ENCODE measurements around the gene SYNPR. TPM values are rescaled to one million over a fixed set of nuclear protein-coding genes. Genes with fewer than 3 reads are reported as not detected.

The SYNPR gene
- total RNA-seq, 1 donor from 2014 or later: 119 TPM

DNA sequence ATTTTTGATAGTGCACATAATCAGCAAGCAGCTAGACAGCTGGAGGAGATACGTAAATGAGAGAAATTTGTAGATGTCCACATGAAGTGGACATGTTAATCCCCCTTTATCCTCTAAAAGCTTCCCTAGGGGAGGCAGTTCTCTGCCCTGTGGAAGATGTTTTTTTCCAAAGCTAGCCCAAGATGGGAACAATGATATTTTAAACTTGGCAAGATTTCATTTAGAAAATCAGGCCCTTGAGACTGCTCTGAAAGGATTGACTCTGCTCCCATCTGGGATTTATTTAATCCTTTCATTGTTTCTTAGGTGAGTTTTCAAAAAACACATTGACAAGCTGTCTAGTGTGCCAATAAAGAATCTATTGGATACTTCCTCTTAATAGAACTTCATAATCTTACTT is 92.0 kb downstream of the SYNPR start:
- DNase-seq (ENCODE audit: low spot score in 2 of 2) (no peak), FAIRE-seq (no peak)

DNA sequence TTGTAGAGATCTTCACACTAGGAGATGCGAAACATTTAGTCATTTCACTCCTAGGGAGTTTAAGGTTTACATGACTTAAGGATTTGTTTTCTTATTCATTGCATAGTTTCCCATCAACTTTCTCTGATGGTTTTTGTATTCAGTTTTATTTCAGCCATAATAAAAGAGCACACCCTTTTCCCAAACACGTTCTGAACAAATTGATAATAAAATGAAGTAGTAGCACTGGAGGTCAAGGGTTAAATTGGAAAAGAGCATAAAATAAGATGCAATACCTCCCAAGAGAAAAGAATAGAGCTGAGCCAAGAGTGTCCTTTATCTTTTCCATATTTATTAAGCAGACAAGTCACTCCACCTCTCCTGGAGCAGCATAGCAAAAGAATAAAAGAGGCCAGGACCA is 104.9 kb downstream of the SYNPR start:
- DNase-seq (ENCODE audit: low spot score in 2 of 2): no peak
- FAIRE-seq: no peak

DNA sequence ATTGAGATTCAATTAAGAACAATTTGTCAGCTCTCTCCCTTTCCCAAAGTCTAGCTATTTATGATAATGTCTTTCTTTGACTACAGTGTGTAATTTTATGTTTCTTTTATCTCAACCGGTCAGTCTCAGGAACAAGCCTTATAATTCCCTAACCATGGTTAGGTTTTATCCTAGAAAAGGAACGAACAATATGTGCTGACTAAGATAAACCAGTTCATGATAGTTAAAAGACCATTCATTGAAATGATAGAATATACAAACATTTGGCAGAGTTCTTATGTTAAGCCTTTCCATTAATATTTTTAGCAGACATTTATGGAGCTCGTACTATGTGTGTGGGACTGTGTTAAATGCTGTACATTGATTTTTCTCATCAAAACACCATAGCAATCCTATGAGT is 106.3 kb downstream of the SYNPR start:
- DNase-seq (ENCODE audit: low spot score in 2 of 2) (no peak), FAIRE-seq (no peak)

DNA sequence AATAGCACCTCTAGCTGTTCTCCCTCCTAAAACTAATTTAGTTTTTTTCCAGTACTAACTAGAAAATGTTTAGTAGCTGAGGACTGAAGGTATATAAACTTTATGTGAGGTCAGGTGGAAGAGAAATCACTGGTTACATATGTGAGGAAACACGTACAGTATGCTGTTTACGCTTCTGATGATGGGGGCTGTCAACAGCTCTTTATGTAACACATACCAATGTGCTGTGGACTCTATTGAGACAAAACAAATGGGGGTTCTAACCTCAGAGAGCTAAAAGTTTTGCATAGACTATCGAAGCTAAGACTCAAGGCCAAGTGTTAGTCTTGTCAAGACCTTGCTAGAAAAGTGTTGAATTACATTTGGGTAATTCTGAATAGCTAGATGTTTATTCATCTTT is 107.5 kb downstream of the SYNPR start:
- DNase-seq (ENCODE audit: low spot score in 2 of 2) (no peak), FAIRE-seq (no peak)

DNA sequence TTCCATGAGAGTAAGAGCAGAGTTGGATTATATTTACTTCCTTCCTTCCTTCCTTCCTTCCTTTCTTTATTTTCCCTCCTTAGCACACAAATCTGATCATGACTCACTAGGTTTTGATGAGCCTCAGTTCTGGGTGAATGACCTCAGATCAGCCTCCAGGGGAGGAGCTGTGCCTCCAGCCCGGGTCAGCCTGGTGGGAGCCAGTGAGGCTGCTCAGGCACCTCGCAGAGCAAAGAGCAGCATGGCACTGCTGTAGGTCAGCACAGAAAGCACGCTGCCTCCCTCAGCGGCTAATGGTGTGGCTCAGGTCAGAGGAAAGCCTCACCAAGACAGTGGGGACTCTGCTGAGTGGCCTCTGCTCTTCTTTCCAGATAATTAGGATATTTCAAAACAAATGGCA is 108.5 kb downstream of the SYNPR start:
- DNase-seq (ENCODE audit: low spot score in 2 of 2): no peak
- FAIRE-seq: no peak

DNA sequence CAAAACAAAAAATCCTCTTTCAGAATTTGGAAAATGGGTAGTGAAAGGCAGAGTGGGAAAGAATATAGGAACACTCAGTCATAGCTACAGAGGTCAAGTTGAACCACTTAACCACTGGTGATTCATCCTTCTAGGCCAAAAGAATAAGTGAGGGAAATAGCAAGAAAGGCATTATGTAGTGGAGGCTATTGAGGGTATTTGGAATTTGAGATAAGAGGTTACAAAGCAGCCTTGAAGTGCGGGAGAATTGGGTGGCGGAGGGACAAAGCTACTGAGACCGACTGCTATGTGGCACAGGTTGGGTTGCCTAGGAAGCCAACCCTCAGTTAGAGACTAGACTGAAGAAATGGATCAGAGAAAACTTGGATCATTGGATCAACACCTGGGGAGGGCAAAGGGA is 109.5 kb downstream of the SYNPR start:
- FAIRE-seq (no peak), DNase-seq (ENCODE audit: low spot score in 2 of 2) (no peak)

DNA sequence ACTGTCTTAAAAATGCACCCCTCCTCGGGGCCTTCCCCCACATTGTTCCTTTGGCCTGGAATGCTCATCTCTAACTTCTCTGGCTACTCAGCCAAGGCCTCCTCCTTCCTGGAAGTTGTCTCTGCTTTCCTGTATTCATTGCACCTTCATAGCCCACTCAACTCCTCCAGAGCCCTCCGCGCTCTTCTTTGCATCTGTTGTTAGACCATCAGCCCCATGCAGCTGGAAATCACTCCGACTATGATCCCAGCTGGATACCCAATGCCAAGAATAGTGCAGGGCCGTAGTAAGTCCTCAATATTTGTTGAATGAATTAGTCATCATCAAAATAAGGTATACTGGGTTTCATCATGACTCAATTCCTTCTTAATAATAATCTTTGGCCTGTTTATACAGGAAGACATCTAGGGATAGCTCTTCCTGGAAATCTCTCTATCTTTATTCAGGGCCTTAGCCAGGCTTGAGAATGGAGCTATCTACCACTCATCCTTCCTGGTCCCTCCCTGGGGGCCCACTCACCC is 112.7 kb downstream of the SYNPR start:
- FAIRE-seq (no peak), DNase-seq (ENCODE audit: low spot score in 2 of 2) (no peak)

DNA sequence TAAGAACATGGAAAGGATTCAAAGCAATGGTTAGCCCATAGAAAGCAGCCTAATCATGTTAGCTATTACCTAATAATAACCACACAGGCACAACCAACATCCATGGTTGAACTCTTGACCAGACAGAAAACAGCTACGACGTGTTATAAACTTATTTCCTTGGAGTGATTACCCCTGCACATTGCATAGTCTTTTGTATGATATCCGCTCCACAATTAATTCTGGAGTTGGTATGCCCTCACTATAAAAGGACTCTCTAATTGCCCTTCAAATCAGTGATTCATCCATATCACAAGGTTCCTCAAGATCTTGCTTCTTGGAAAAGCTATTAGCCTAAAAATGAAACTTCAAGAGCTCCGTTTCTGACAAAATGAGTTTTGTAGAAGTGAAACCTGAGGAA is 117.9 kb downstream of the SYNPR start:
- FAIRE-seq: no peak
- no peak for DNase-seq (ENCODE audit: low spot score in 2 of 2)

DNA sequence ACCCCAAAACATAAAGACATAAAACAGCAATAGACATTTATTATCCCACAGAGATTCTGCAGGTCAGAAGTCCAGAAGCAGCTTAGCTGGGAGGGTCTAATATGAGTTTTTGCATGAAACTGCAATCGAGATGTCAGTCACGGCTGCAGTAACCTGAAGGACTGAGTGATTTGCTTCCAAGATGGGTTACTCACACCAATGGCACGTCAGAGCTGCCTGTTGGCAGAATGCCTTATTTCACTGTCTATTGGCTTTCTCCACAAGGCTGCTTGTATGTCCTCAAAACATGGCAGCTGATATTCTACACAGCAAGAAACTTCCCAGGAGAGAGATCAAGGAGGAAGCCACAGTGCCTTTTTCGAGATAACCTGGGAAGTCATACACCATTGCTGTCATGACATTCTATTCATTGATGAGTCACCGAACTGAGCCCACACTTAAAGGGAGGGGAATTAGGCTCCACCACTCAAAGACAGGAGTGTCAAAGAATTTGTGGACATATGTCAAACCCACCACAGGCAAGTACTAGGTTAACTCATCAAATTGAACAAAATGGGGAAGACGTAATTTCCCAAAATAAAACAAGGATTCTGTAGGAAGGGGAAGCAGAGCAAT is 122.2 kb downstream of the SYNPR start:
- DNase-seq (ENCODE audit: low spot score in 2 of 2) (no peak), FAIRE-seq (no peak)

DNA sequence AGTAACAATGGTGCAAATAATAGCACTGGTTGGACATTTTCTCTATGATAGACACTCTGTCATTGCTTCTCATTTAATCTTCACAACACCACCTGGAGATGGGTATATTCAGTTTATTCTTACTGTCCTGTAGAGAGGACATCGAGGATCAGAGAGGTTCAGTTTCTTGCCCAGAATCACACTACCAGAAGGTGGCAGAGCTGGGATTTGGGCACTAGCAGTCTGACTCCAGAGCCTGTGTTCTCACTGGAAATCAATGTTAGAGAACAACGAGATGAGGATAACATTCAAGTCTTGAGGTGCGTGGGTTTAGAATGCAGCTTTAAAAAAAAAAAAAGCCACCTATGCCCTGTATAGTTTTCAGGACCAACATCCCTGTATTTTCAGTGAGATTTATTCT is 127.8 kb downstream of the SYNPR start:
- DNase-seq (ENCODE audit: low spot score in 2 of 2) (no peak), FAIRE-seq (no peak)

DNA sequence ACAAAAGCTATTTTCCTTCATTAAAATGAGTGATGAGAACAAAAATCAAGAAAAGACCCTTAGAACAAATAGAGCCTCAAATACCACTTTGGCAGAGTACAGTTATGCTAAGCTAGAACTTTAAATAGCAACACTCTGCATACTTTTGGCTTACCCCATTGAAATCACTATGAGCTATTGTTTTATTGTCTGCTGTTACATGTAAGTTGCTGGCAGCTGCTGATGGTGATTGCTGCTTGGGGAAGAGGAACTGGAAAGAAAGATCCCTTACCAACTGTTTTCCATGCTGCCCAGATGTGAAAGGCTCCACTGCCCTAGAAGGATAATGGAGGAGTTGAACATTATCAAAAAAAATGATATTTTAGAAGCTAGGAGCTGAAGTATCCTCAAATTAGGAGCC is 135.4 kb downstream of the SYNPR start:
- no peak for FAIRE-seq
- no peak for DNase-seq (ENCODE audit: low spot score in 2 of 2)

DNA sequence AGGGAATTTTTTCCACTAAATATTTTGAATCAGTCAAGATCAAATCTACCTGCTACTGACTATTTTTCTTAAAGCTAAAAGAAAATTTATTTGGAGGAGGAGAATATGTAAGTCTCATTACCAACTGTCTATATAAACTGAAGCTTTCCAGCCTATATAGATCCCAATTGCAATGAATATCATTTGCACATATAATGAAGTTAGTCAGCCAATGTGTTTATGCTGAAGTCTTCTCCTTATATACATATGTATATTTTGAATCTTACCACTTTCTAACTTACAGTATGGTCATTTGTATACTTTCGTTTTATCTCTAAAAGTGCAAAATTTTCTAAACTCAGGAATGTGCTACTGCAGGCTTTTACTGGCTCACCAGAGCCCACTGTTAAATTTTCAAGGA is 136.5 kb downstream of the SYNPR start:
- no peak for DNase-seq (ENCODE audit: low spot score in 2 of 2)

DNA sequence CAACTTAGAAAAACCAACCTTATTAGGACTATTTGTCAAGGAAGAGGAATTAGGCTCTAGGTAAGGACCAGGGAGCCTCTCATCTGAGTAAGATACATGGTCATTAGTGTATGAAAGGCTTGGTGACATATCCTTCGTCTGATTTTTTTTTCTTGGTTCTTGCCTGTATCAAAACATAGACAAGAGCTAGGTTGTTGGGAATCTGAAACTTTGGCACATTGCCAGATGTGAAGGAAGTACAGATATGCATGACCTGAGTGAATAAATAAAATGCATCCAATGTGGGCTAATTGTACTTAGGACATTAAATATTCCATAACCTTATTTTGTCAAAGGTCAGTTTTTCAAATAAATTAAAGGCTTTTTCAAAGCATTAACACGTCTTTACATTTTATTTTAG is 151.8 kb downstream of the SYNPR start:
- no peak for FAIRE-seq
- no peak for DNase-seq (ENCODE audit: low spot score in 2 of 2)

More for the DNA sequence above, 136.5 kb downstream of the SYNPR start:
- no peak for FAIRE-seq

DNA sequence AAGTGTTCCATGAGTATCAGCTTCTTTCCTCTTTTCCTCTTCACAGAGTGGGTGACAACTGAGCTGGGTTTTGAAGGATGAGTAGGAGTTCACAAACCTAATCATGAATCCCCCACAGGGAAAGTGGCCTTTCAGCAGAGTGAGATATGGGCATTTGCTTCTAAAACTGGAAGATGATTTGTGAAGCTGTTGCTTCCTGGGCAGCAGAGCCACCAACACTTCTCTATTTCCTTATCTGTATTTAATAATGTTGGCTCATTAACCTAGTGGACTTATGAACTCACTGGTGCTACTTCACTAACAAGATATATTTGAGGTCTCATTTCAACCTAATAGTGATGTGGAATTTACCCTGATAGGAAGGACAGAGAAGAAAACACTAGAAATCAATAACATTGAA is 152.8 kb downstream of the SYNPR start:
- no peak for DNase-seq (ENCODE audit: low spot score in 2 of 2)
- no peak for FAIRE-seq

DNA sequence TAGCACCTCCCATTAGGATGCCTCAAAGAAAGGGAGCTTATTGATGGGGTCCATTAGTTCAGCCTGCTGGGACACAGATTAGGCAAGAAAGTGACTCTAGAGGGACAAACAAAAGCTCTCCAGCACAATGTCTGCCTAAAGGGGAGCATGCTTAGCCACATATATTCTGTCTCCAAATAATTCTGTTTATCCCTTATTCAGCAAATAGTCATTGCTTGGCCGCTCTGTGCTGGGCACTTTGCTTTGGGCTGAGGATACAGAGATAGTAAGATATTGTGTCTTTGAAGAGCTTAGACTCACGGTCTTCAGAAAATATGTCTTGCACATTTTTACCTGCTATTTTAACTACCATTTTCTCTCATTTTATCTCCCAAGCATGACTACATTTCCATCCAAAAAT is 159.8 kb downstream of the SYNPR start:
- DNase-seq (ENCODE audit: low spot score in 2 of 2) (no peak), FAIRE-seq (no peak)

DNA sequence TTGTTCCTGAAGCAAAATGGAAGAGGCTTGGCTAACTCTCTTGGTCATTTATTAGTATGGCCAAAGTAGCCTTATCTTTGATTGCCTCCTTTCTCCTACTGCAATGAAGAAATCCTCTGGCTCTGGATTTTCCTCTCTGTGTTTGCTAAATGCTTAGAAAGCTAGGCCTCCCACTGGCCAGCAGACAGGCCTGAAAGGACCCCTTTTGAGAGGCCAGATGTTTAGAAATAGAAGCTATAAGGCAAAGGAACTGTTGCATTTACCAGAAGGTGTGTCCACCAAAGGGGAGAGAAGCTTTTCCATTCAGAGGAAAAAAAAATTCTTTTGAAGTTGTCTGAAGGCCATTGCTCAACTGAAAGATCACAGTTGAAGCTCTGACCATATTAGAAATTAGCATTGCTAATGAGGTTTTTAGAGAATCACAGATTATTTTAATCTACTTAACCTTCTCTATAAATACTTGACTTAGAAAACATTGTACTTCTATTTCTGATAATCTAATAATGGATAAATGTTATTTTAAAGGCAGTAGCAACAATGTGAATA is 160.8 kb downstream of the SYNPR start:
- FAIRE-seq (no peak), DNase-seq (ENCODE audit: low spot score in 2 of 2) (no peak)

DNA sequence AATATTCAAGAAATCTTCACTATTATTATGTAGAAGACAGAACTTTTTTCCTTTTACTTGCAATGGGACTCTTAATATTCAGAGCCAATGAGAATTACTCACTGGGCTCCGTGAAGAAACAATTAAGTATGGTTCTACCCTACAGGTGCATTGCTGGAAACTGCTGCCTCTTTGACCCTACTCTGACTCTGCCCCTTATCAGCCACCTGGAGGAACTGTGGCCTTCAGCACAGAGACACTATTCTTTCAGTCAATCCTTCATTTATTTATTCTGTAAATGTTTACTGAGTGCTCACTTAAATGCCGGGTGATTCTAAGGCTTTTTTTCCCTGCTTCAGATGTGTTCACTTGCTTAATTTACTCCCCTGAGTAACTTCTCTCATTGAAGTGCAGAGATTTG is 163.2 kb downstream of the SYNPR start:
- FAIRE-seq (no peak), DNase-seq (ENCODE audit: low spot score in 2 of 2) (no peak)

DNA sequence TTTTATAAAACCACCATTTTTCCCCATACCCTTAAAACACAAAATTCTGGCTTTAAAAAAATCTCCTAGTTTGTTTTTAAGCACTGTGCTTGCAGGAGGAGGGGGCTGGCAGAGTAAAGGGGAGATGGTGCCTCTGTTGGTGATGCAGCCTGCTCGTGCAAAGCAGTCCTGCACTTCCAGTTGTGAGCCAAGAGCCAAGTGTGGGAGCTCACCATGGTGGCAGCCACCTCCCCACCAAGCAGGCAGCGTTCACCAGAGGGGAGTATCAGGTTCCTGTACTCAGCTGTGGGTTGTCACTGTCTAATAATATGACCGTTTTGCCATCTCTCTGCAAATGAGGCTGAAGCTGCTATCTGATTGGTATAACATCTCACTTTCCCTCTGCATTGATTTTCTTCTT is 164.8 kb downstream of the SYNPR start:
- DNase-seq (ENCODE audit: low spot score in 2 of 2) (no peak), FAIRE-seq (no peak)

DNA sequence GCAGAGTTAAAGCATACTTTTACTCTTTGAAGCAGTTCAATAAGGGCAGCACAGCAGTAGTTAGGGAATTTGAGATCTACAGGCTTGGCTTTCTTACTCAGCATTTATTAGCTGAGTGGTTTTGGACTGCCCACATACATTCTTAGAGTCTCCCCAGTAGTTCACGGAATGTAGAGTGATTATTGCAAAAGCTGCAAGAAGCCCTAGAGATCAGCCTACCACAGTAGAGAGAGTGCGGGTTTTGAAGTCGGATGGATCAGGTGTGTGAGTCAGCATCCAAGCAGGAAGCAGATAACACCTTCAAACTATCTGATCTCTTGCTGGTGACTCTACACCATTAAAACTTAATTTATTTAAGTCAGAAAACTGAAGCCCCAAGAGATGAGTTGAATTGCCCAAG is 171.9 kb downstream of the SYNPR start:
- no peak for FAIRE-seq
- no peak for DNase-seq (ENCODE audit: low spot score in 2 of 2)

DNA sequence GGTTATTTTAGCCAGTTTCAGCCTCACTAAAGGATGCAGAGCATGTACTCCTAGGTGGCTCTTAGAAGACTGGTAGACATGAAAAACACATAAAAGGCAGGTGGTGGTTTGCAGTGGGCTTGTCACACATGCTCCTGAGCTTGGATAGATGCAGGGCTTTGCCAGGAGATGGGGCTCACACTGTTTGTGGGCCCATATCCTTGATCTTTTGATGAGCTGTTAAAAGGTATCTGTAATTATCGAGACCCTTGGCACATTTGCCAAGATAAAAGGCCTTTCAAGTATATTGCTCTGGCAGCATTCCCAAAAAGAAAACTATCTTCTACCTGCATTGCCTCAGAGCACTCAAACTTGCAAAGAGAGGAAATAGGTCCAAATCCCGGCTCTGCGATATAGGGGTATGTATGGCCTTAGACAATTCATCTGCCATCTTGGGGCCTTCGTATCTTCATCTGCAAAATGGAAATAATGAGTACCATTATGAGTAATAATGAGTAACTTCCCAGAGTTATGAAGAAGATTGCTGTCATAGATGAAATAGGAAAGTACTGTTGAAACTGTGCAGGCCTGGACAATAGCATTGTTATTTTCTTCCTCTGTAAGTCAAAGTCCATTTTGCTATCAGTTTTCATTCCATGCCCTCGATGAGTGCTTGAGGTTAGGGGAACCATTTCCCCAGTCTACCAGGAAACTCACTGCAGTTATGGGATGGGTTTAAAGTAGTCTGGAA is 172.7 kb downstream of the SYNPR start:
- FAIRE-seq (no peak), DNase-seq (ENCODE audit: low spot score in 2 of 2) (no peak)

DNA sequence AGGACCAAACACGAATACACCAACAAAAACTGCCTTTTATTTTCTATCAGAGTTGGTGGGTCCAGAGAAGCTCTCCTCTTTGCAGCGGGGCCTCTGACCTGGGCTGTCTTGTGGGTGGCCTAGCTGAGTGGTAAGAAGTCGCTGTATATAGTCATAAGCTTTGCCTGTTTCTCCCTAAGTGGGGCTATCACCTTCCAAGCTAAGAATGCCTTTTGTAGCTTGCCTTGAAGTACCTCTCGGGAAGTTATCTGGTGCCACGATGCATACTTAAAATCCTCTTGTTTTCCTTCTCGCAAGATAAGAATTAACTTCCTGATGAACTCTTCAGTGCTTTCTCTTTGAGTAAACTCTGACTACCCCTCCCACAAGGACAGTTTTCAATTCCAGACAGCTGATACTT is 178.8 kb downstream of the SYNPR start:
- DNase-seq (ENCODE audit: low spot score in 2 of 2) (no peak), FAIRE-seq (no peak)

DNA sequence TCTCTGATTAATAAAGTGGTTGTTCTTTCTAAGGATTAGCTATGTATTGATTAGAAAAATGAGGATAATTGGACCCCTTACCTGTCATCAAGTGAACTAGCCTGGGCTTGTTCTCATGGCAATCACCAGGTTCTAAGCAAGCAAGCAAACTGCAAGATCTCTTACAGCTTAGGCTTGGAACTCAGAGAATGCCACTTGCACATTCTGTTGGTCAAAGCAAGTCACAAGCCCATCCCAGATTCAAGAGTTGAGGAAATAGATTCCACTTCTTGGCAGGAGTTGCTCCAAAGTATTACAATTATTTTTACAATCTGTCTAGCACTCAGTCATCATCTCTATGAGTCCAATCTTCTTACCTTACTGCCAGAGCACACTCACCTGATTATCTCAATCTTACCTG is 180.3 kb downstream of the SYNPR start:
- DNase-seq (ENCODE audit: low spot score in 2 of 2) (no peak), FAIRE-seq (no peak)

Data from frontal cortex (tissue), 4 donors.